ENCODE data around the gene EPN2. TPM values are rescaled to one million over a fixed set of nuclear protein-coding genes. Genes with fewer than 3 reads are reported as not detected.
"Not testable (repeated sequence)": the region's sequence is repeated elsewhere in the genome, so short reads cannot be mapped to it uniquely, and the experiment has no call there.

Gene EPN2
- total RNA-seq, 2 donors from 2014 or later = 6.0 to 7.2 TPM

DNA sequence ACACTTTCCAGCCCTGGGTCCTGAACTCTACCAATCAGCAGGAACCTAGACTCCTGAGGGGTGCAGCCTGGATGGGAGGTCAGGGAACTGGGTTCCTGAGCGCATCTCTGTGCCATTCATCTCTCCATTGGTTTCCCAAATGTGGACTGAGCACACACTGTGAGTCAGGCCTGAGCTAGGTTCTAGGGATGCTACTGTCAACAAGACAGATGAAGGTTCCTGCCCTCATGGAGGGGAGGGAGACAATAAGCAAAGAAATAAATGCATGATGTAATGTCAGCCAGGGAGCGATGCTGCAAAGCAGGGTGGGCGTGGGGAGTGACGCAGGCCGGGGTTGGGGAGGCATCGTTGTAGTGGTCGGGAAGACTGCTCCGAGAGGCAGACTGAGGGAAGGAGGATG lies 17.0 kb upstream of the EPN2 start:
- H3K36me3 Mint-ChIP-seq (ENCODE audit: low read depth); H3K27ac Mint-ChIP-seq; H3K27me3 Mint-ChIP-seq; H3K9me3 ChIP-seq (ENCODE audit: control insufficient read depth, low read length, poor library complexity, severe bottlenecking); DNase-seq; ATAC-seq; H3K4me3 Mint-ChIP-seq; H3K4me1 Mint-ChIP-seq: not testable (repeated sequence)

DNA sequence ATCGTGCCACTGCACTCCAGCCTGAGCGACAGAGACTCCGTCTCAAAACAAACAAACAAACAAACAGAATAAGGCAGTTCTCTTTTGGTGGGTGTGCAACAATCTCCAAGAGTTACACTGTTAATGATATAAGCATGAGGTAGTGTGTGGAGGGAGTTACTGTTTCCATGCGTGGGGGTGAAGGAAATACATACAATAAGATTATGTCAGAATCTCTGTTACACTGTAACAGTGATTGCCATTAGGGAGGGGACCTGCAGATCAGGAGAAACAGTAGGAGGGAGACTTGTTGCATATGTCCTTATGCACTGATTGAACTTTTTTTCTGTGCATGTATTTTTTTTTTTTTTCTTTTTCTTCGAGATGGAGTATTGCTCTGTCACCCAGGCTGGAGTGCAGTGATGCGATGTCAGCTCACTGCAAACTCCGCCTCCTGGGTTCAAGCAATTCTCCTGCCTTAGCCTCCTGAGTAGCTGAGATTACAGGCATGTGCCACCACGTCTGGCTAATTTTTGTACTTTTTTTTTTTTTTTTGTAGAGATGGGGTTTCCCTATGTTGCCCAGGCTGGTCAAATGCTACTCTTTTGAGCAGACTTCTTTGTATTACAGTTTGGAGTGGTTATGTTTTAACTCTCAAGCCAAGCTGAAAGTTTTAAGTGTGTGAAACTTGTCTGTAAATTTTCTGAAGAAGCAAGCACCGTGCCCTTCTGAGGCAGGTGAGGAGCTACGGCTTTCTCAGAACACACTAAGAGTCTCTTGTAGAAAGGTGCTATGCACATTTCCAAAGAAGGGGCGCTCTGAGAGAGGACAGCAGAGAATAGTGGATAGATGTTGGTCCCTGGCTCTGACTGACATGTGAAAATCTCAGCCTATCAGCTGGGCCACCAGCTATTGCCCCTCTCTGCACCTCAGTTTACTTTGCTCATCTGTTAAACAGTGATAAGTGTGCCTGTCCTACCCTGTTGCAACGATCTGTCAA lies 10.3 kb upstream of the EPN2 start:
- H3K4me3 Mint-ChIP-seq; H3K36me3 Mint-ChIP-seq (ENCODE audit: low read depth); DNase-seq; H3K9me3 ChIP-seq (ENCODE audit: control insufficient read depth, low read length, poor library complexity, severe bottlenecking); ATAC-seq; H3K4me1 Mint-ChIP-seq; H3K27me3 Mint-ChIP-seq; H3K27ac Mint-ChIP-seq: not testable (repeated sequence)

DNA sequence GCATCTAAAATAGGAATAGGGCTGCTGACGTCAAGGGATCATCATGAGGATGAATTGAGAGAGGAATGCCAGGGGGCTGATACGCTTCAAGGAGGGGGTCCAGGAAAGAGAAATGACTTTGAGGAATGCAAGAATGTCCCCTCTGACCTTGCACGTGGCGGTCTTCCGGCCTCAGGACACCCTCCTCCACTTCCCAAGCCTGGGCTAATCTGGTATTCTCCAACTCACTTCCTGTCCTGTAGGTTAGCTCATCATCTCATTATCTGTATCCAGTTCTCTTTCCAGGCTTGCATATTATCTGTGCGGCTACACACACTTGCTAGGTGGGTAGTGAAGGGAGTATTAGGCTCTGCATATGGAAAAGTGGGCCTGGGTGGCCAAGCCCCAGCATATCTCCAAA lies 2.5 kb upstream of the EPN2 start:
- DNase-seq; ATAC-seq; H3K27me3 Mint-ChIP-seq; H3K9me3 ChIP-seq (ENCODE audit: control insufficient read depth, low read length, poor library complexity, severe bottlenecking); H3K4me3 Mint-ChIP-seq; H3K4me1 Mint-ChIP-seq; H3K27ac Mint-ChIP-seq; H3K36me3 Mint-ChIP-seq (ENCODE audit: low read depth): not testable (repeated sequence)

DNA sequence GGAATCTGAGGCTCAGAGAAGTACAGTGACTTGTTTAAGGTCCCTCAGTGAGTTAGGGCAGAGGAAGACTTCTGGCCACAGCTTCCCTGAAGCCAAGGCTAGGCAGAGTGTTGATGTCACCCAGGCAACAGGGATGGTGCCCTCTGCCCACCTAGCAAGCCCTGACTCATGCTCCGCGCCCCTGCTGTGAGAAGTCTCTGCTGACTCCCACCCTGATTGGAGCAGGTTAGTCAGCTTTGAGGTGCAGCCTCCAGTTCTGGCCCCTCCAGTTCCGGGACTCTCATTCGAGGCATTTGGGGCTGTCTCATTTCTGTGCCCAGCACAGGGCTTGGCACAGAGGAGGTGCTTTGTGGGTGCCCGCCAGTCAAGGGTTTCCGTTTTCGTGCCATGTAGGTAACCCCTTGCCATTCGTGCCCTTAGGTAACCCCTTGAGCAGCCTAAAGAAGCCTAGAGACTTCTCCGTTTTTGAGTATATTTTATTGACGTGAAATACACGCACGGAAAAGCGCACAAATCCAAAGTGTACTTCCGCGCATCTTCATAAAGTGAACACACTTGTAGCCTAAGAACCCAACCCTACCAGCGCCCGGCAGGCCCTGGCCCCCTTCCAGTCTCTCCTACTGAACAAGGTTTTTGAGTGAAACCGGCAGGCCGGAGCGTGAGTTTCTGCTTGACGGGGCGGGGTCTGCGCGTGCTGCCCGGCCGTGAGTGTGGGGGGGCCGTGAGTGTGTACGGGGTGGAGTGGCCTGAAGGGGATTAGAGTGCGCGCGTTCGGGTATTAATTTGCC lies 621 bp upstream of the EPN2 start:
- H3K4me3 Mint-ChIP-seq; H3K27me3 Mint-ChIP-seq; H3K27ac Mint-ChIP-seq; DNase-seq; H3K4me1 Mint-ChIP-seq; H3K9me3 ChIP-seq (ENCODE audit: control insufficient read depth, low read length, poor library complexity, severe bottlenecking); H3K36me3 Mint-ChIP-seq (ENCODE audit: low read depth): not testable (repeated sequence)
- ATAC-seq = peak; percentile 79

DNA sequence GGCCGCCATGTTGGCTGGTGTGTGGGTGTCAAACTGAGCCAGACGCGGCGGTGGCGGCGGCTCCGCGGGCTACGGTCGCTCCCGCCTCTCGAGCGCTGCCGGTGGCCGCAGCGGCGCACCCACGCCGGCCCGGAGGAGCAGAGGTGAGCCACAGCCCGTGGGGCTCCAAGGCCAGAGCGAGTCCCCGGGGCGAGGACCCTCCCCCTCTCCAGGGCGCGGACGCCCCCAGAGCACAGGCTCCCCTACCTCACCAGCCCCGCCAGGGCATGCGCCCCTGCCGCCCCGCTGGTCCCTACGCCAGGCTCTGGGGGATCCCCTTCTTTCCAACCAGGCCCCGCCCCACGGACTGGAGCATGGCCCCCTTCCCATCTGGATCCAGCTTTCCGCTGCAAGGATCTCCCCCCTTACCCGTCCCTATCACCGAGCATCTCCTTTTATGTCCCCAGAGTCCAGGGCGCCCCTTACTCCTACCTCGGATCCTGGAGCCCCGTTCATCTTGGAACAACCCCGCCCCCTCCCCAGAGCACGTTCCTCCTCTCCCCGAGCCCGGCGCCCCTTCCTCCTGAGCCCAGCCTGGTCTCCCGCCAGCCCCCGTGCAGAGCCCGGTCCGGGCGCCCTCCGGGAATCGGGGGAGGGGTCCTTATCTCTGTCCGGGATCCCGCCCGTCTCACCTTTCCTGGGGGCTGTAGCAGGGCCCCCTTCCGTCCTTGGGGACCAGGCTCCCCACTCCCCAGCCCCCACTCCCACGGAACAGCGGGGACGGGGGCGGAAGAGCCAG lies 412 bp downstream of the EPN2 start:
- H3K27ac Mint-ChIP-seq = peak overlapping the region; percentile 16
- H3K4me1 Mint-ChIP-seq = peaks cover 3% of the 10 kb centered on the region
- no peaks in the 10 kb centered on the region for H3K9me3 ChIP-seq (ENCODE audit: control insufficient read depth, low read length, poor library complexity, severe bottlenecking)
- no peaks in the 10 kb centered on the region for H3K36me3 Mint-ChIP-seq (ENCODE audit: low read depth)
- no peaks in the 10 kb centered on the region for H3K27me3 Mint-ChIP-seq
- ATAC-seq = peak; percentile 71
- H3K4me3 Mint-ChIP-seq = peak overlapping the region; percentile 91
- peak; percentile 5 to 17 (median 14) for DNase-seq

DNA sequence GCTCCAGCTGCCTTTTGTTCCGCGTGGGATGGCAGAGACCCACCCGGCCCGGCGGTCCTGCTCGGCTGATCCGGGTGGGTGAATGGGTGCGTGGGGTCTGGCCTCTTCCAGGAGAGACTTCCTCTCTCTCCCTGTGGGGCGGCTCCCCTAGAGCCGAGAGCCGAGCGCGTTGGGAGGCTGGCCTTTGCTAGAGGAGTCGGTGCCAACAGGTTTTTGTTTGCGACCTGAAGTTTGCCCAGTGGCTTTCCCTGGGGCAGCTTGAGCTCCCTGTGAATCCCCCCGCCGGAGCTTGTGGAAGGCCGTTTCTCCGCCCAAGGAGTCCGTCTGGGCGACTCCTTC lies 970 bp downstream of the EPN2 start:
- ATAC-seq (no peak), DNase-seq (no peak)
- H3K27ac Mint-ChIP-seq = peak overlapping the region; percentile 16
- H3K4me3 Mint-ChIP-seq = peak overlapping the region; percentile 91
- H3K4me1 Mint-ChIP-seq = peaks cover 3% of the 10 kb centered on the region
- H3K27me3 Mint-ChIP-seq = no peaks in the 10 kb centered on the region
- no peaks in the 10 kb centered on the region for H3K36me3 Mint-ChIP-seq (ENCODE audit: low read depth)
- H3K9me3 ChIP-seq (ENCODE audit: control insufficient read depth, low read length, poor library complexity, severe bottlenecking) = no peaks in the 10 kb centered on the region

DNA sequence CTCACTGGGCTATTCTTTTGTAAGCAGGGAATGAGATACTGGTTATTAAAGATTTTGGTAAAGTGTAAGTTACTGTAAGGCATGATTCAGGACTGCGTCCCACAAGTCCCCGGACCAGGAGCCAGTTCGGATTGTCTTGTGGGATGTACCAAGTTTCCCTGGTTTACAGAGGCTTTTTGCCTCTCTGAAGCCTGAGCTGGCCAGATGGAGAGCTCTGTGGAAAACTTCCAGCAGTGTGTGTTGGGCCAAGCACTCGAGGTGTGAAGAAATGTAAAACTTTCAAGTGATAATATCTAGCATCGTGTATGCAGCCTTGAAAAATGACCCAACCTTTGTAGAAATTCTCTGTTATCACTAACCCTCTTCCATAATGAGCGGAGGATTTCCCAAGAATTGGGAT lies 2.4 kb downstream of the EPN2 start:
- H3K9me3 ChIP-seq (ENCODE audit: control insufficient read depth, low read length, poor library complexity, severe bottlenecking) = no peaks in the 10 kb centered on the region
- ATAC-seq = no peak
- DNase-seq = no peak
- no peak overlapping the region for H3K27ac Mint-ChIP-seq
- H3K4me3 Mint-ChIP-seq = no peak overlapping the region
- H3K27me3 Mint-ChIP-seq = no peaks in the 10 kb centered on the region
- H3K36me3 Mint-ChIP-seq (ENCODE audit: low read depth) = no peaks in the 10 kb centered on the region
- H3K4me1 Mint-ChIP-seq = peaks cover 3% of the 10 kb centered on the region

DNA sequence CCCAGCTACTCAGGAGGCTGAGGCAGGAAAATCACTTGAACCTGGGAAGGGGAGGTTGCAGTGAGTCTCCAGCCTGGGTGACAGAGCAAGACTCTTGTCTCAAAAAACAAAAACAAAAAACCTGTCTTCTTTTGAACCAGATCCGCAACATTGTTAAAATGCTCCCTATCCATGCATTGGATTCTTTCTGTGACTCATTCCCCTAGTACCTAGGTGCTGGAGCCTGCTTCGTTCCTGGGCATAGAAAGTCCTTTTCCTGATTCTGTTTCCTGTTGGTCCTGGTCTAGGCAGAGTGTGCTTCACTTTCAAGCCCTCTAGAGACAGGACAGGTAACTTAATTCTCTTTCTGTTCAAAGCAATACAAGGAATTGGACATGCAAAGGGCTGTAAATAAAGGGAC lies 5.2 kb downstream of the EPN2 start:
- H3K9me3 ChIP-seq (ENCODE audit: control insufficient read depth, low read length, poor library complexity, severe bottlenecking) = no peaks in the 10 kb centered on the region
- Mint-ChIP-seq H3K27me3 (peaks cover 6% of the 10 kb centered on the region), H3K36me3 (ENCODE audit: low read depth) (peaks cover 2% of the 10 kb centered on the region), H3K4me1 (peaks cover 5% of the 10 kb centered on the region), H3K4me3 (no peak overlapping the region), H3K27ac (no peak overlapping the region)
- DNase-seq = no peak
- ATAC-seq = no peak

DNA sequence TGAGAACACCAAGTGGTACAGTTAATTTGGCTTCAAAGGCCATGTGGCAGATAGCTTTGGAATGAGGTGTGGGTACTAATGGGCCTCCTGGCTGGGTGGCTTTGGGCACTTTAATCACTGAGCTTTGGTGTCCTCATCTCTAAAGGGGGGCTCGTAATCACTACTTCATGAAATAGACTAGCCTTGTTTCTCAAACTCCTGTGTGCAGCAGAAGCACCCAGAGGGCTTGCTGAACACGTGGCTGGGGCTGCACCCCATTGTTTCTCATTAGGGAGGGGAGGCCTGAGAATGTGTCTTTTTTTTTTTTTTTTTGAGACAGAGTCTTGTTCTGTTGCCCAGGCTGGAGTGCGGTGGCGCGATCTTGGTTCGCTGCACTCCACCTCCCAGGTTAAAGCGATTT lies 5.8 kb downstream of the EPN2 start:
- no peaks in the 10 kb centered on the region for H3K9me3 ChIP-seq (ENCODE audit: control insufficient read depth, low read length, poor library complexity, severe bottlenecking)
- peaks cover 11% of the 10 kb centered on the region for H3K27me3 Mint-ChIP-seq
- H3K27ac Mint-ChIP-seq = no peak overlapping the region
- H3K4me1 Mint-ChIP-seq = peaks cover 10% of the 10 kb centered on the region
- DNase-seq (no peak), ATAC-seq (no peak)
- peaks cover 2% of the 10 kb centered on the region for H3K36me3 Mint-ChIP-seq (ENCODE audit: low read depth)
- H3K4me3 Mint-ChIP-seq = no peak overlapping the region

DNA sequence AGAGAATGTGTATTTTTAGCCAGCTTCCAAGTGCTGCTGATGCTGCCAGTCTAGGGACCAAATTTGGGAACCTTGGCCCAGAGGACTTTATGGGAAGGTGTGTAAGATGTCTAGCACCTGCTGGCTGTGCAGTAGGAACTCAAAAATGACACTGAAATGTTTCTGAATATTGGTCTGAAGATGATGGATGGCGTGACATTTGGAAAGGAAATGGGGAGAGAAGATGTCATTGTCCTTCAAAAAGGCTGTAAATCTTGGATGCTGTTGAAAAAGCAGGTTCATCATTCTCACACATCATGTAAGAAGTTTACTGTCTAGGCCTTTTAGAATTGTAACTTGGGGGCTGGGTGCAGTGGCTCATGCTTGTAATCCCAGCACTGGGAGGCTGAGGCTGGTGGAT lies 6.7 kb downstream of the EPN2 start:
- Mint-ChIP-seq H3K36me3 (ENCODE audit: low read depth) (peaks cover 2% of the 10 kb centered on the region), H3K4me3 (no peak overlapping the region), H3K27me3 (peaks cover 15% of the 10 kb centered on the region), H3K4me1 (peaks cover 10% of the 10 kb centered on the region), H3K27ac (no peak overlapping the region)
- ATAC-seq (no peak), DNase-seq (no peak)
- H3K9me3 ChIP-seq (ENCODE audit: control insufficient read depth, low read length, poor library complexity, severe bottlenecking) = no peaks in the 10 kb centered on the region

DNA sequence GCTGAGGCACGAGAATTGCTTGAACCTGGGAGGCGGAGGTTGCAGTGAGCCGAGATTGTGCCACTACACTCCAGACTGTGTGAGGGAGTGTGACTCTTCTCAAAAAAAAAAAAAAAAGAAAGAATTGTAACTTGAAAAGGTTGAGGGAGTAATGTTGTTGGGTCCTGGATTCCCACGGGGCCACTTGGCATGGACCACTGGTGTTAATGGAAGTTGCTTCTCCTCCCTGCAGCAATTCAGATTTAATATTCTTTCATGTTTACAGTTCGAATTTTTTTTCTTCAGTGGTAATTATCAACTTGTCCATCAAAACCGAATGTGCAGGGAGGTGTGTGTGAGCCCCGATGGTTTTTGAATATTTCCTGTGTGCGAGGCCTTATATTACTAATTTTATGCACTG lies 7.2 kb downstream of the EPN2 start:
- DNase-seq = no peak
- H3K27me3 Mint-ChIP-seq = peaks cover 15% of the 10 kb centered on the region
- H3K36me3 Mint-ChIP-seq (ENCODE audit: low read depth) = peaks cover 2% of the 10 kb centered on the region
- H3K4me3 Mint-ChIP-seq = no peak overlapping the region
- peaks cover 10% of the 10 kb centered on the region for H3K4me1 Mint-ChIP-seq
- no peak for ATAC-seq
- no peaks in the 10 kb centered on the region for H3K9me3 ChIP-seq (ENCODE audit: control insufficient read depth, low read length, poor library complexity, severe bottlenecking)
- H3K27ac Mint-ChIP-seq = no peak overlapping the region

DNA sequence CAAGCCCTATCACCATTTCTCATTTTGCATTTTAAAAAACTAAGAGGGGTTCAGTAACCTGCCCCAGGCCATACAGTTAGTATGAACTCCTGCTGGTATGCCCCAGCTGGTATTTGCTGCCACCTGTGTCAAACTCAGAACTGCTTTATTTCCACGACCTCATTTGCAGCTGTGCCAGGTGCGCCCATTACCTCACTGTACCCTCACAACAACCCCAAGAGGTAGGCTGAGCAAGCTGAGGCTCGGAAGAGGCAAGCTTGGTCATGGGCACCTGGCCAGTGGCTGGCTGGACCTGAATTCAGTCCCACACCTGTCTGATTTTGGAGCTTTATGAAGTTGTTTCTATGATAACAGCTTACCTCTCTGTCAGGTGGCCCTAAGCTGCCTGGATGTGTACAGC lies 7.6 kb downstream of the EPN2 start:
- H3K4me3 Mint-ChIP-seq = no peak overlapping the region
- peaks cover 15% of the 10 kb centered on the region for H3K27me3 Mint-ChIP-seq
- H3K27ac Mint-ChIP-seq = no peak overlapping the region
- peaks cover 10% of the 10 kb centered on the region for H3K4me1 Mint-ChIP-seq
- peaks cover 2% of the 10 kb centered on the region for H3K36me3 Mint-ChIP-seq (ENCODE audit: low read depth)
- no peak for DNase-seq
- no peaks in the 10 kb centered on the region for H3K9me3 ChIP-seq (ENCODE audit: control insufficient read depth, low read length, poor library complexity, severe bottlenecking)
- ATAC-seq = no peak

DNA sequence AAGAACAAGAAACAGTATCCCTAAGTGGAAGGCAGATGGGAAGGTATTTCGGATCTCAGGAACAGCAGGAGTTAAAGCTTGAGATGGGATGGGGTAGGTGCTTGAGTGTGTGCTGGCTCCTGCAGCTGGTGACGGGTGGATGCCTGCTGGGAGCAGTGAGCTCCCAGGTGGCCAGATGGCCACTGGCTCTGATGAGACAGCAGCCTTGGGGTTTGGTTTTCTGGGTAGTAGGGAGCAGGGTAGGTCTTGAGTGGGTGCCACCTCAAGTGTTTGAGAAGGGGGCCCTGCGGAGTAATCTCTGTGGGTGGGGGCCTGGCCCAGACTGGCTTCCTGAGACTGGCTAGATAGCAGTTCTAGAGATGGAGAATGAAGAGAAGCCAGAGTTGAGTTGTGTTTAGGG lies 10.3 kb downstream of the EPN2 start:
- ATAC-seq (no peak), DNase-seq (no peak)
- peaks cover 6% of the 10 kb centered on the region for H3K36me3 Mint-ChIP-seq (ENCODE audit: low read depth)
- H3K4me3 Mint-ChIP-seq = peak overlapping the region; percentile 55
- peaks cover 21% of the 10 kb centered on the region for H3K27me3 Mint-ChIP-seq
- H3K27ac Mint-ChIP-seq = no peak overlapping the region
- H3K4me1 Mint-ChIP-seq = peaks cover 14% of the 10 kb centered on the region
- no peaks in the 10 kb centered on the region for H3K9me3 ChIP-seq (ENCODE audit: control insufficient read depth, low read length, poor library complexity, severe bottlenecking)

Measured in T-helper 17 cell (primary cell).